Stimulated activated effector memory CD8-positive, alpha-beta T cell treated with anti-CD3 and anti-CD28 coated beads, Interleukin-12 subunit alpha, Interleukin-12 subunit beta, amount 100 ng/mL, for 72 hours (primary cell): ENCODE measurements around the gene FAM193B.
A peak's percentile ranks its signal among the peaks of the same experiment; 100 is the strongest.

Experiments used
- ATAC-seq: fragments of 150-1000 bp; cut with Tn5 transposase; 2 replicates; pipeline ENCODE4 v1.10.0; 2021
- DNase-seq, 2 donors: peaks; one replicate each; pipeline ENCODE4 v3.0.0; 2021 to 2022; ENCODE audit warnings: low spot score in 2 of 2
- H3K27ac Mint-ChIP-seq: one replicate; pipeline ENCODE4 v1.8.0; 2022; ENCODE audit warnings: mild to moderate bottlenecking, mixed read lengths
- H3K36me3 Mint-ChIP-seq: one replicate; pipeline ENCODE4 v1.8.0; 2022; ENCODE audit warnings: mild to moderate bottlenecking, mixed read lengths
- H3K4me1 Mint-ChIP-seq: one replicate; pipeline ENCODE4 v1.8.0; 2022; ENCODE audit warnings: mixed read lengths
- H3K4me3 Mint-ChIP-seq: one replicate; pipeline ENCODE4 v1.8.0; 2022; ENCODE audit warnings: mild to moderate bottlenecking, mixed read lengths
- H3K9me3 Mint-ChIP-seq: one replicate; pipeline ENCODE4 v1.8.0; 2022; ENCODE audit warnings: mixed read lengths

The FAM193B gene

DNA sequence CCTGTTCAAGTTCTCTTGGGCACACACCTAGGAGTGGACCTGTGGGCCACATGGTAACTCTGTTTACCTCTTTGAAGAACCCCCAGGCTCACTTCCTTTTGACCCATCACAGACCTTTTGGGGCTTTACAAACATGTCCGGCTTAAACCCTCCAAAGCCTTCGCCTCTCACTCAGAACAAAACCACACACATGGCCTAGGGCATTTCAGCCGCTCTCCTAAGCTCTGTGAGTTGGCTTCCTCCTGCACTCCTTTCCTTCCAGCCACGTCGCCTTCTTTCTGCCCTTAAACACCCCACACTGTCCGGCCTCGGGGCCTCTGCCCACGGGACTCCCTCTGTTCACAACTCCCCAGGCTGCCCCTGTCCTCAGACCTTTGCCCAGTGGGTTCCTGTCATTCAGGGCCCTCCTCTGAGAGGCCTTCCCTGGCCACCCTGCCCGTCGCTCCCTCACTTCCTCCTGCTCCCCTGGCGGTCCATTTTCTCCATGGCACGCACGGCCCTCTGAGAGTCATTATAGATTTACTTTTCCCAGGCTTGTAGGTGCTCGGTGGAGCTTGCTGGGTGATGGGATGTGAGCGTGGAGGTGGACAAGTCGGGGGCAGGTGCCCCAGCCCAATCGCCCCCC lies 46.7 kb downstream of the FAM193B start:
- Mint-ChIP-seq H3K4me1 (peaks cover 15% of the 10 kb centered on the region), H3K36me3 (peaks cover 37% of the 10 kb centered on the region), H3K27ac (peak overlapping the region; percentile 1), H3K9me3 (no peaks in the 10 kb centered on the region), H3K4me3 (no peak overlapping the region)
- DNase-seq = no peak
- ATAC-seq = no peak

DNA sequence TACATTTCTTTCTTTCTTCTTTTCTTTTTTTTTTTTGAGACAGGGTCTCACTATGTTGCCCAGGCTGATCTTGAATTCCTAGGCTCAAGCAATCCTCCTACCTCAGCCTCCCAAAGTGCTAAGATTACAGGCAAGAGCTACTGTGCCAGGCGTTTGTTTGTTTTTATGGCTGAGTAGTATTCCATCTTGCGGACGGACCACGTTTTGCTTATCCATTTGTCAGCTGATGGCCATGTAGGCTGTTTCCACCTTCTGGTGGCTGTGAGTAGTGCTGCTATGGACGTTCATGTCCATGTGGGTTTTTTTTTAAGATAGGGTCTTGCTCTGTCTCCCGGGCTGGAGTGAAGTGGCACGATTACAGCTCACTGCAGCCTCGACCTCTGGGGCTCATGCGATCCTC lies 47.2 kb downstream of the FAM193B start:
- Mint-ChIP-seq H3K27ac (peak overlapping the region; percentile 1), H3K9me3 (no peaks in the 10 kb centered on the region), H3K36me3 (peaks cover 33% of the 10 kb centered on the region), H3K4me1 (peaks cover 15% of the 10 kb centered on the region), H3K4me3 (no peak overlapping the region)
- no peak for DNase-seq
- no peak for ATAC-seq

GRCh38 chr5:177505075-177505474 lies 49.3 kb downstream of the FAM193B start:
- Mint-ChIP-seq H3K36me3 (peaks cover 16% of the 10 kb centered on the region), H3K9me3 (no peaks in the 10 kb centered on the region), H3K4me3 (no peak overlapping the region), H3K4me1 (peaks cover 4% of the 10 kb centered on the region), H3K27ac (no peak overlapping the region)
- no peak for DNase-seq
- ATAC-seq = no peak

- no peak overlapping the region for H3K27ac Mint-ChIP-seq
- peaks cover 14% of the 10 kb centered on the region for H3K36me3 Mint-ChIP-seq
- no peaks in the 10 kb centered on the region for H3K9me3 Mint-ChIP-seq
- no peak for ATAC-seq
- no peaks in the 10 kb centered on the region for H3K4me1 Mint-ChIP-seq
- no peak for DNase-seq
- H3K4me3 Mint-ChIP-seq = no peak overlapping the region
Observed at GRCh38 chr5:177504086-177505056, 50.0 kb downstream of the FAM193B start.

GRCh38 chr5:177503351-177504085 lies 50.8 kb downstream of the FAM193B start:
- no peak overlapping the region for H3K27ac Mint-ChIP-seq

GRCh38 chr5:177502886-177503285 lies 51.5 kb downstream of the FAM193B start:
- Mint-ChIP-seq H3K4me3 (no peak overlapping the region), H3K9me3 (no peaks in the 10 kb centered on the region), H3K27ac (peak overlapping the region; percentile 4), H3K4me1 (peaks cover 11% of the 10 kb centered on the region), H3K36me3 (peaks cover 14% of the 10 kb centered on the region)
- DNase-seq (no peak), ATAC-seq (no peak)

More at GRCh38 chr5:177503351-177504085, 50.8 kb downstream of the FAM193B start:
- ATAC-seq = no peak
- no peaks in the 10 kb centered on the region for H3K9me3 Mint-ChIP-seq
- H3K36me3 Mint-ChIP-seq = peaks cover 10% of the 10 kb centered on the region
- no peak for DNase-seq
- no peak overlapping the region for H3K4me3 Mint-ChIP-seq
- peaks cover 5% of the 10 kb centered on the region for H3K4me1 Mint-ChIP-seq

- peak overlapping the region; percentile 4 for H3K27ac Mint-ChIP-seq
- peaks cover 12% of the 10 kb centered on the region for H3K36me3 Mint-ChIP-seq
- no peaks in the 10 kb centered on the region for H3K9me3 Mint-ChIP-seq
- peaks cover 15% of the 10 kb centered on the region for H3K4me1 Mint-ChIP-seq
- H3K4me3 Mint-ChIP-seq = no peak overlapping the region
- DNase-seq = no peak
- ATAC-seq = no peak
Observed at GRCh38 chr5:177501874-177502678, 52.3 kb downstream of the FAM193B start.

GRCh38 chr5:177500685-177501522 lies 53.5 kb downstream of the FAM193B start:
- peaks cover 6% of the 10 kb centered on the region for H3K36me3 Mint-ChIP-seq
- H3K4me3 Mint-ChIP-seq = no peak overlapping the region
- no peak overlapping the region for H3K27ac Mint-ChIP-seq
- H3K9me3 Mint-ChIP-seq = no peaks in the 10 kb centered on the region
- DNase-seq (peak; percentile 85 to 92), ATAC-seq (peak; percentile 47)
- H3K4me1 Mint-ChIP-seq = peaks cover 21% of the 10 kb centered on the region

DNA sequence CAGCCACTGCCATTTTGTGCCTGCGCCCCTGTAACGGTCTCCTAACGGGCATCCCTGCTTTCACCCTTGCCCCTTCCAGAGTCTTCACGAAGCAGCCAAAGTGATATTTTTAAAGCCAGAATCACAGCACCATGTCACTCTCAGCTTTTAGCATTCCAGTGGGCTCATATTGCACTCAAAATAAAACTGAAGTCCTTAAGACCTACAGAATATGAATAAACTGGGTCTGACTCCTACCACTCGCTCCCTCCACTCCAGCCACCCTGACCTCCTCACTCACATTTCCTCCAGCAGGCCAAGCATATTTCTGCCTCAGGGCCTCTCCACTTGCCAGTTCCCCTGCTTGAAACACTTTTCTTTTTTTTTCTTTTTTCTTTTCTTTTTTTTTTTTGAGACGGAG lies 54.5 kb downstream of the FAM193B start:
- no peak for ATAC-seq

DNA sequence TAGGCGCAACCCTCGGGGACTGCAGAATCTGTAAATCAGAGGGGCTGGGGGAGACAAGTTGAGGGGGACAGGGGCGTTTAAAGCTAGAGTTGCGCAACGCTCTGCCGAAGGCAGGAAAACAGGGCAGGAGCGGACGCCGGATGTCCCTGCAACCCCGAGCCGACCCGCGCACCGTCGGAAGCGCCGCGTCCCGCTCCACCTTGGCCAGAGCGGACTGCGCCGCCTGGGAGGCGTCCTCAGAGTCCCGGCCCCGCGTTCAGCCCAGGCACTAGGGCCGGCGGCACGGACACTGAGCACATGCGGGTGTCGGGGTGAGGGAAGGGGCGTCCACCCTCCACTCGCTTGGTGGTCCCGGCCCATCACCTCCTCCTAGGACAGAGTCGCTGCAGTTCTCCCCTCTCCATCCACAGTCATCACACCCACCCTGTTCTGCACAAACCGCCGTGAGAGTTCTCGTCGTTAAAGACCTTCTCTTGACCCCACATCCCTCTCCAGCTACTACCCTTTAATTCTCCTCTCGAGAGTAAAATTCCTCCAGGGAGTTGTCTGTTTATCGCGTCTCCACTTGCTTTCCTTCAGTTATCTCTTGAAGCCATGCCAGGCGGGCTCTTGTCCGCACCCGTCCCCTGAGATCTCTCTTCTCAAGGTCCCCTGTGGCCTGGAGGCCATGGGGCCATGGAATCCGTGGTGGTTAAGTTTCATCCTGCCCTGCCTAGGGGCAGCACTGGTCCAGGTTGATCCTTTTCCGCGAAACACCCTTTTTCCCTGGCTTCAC lies 56.2 kb downstream of the FAM193B start:
- peak overlapping the region; percentile 78 for H3K4me3 Mint-ChIP-seq
- no peaks in the 10 kb centered on the region for H3K9me3 Mint-ChIP-seq
- peak overlapping the region; percentile 79 for H3K27ac Mint-ChIP-seq
- peaks cover 43% of the 10 kb centered on the region for H3K4me1 Mint-ChIP-seq
- H3K36me3 Mint-ChIP-seq = peaks cover 9% of the 10 kb centered on the region
- peak; percentile 16 for ATAC-seq
- DNase-seq = no peak

More for the DNA sequence above, 54.5 kb downstream of the FAM193B start:
- Mint-ChIP-seq H3K27ac (no peak overlapping the region), H3K36me3 (peaks cover 6% of the 10 kb centered on the region), H3K4me3 (peak overlapping the region; percentile 26), H3K4me1 (peaks cover 28% of the 10 kb centered on the region), H3K9me3 (no peaks in the 10 kb centered on the region)
- DNase-seq = no peak

- Mint-ChIP-seq H3K36me3 (peaks cover 16% of the 10 kb centered on the region), H3K4me1 (peaks cover 50% of the 10 kb centered on the region), H3K27ac (peak within 1 kb of the TSS; percentile 79), H3K9me3 (no peaks in the 10 kb centered on the region), H3K4me3 (peak within 1 kb of the TSS; percentile 78)
- ATAC-seq (peak; percentile 85), DNase-seq (peak; percentile 96 to 97)
Observed at GRCh38 chr5:177497292-177498012, 56.9 kb downstream of the FAM193B start, which contains the start of gene PDLIM7. TSS of gene PDLIM7 (minus strand) at chr5:177497604. CDS start at chr5:177496512, 1,092 bp downstream.

DNA sequence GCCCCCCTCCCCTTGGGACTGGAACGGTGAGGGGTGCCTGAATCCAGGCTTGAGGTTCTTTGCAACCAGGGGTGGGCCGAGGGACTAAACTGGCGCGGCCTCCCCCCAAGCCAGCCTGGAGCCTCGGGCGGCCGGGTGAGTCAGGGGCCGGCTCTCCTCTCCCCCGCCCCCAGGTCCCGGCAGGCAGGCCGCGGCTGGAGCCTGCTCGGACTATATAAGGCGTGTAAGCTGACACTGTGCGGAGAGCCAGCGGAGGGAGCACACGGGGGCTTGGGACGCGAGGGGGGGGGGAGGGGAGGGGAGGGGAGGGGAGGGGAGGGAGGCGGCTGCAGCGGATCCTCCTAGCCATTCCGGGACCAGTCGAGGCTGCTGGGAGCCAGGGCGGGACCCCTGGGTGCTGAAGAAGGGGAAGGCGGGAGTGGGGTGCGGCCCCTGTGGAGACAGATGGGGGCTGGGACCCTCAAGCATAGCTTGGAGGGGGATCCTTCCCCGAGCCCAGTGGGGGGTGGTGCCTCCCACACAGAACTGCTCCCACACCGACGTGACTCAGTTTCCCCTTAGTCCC lies 57.6 kb downstream of the FAM193B start:
- ATAC-seq (peak; percentile 4), DNase-seq (no peak)
- peaks cover 50% of the 10 kb centered on the region for H3K4me1 Mint-ChIP-seq
- no peaks in the 10 kb centered on the region for H3K9me3 Mint-ChIP-seq
- H3K4me3 Mint-ChIP-seq = peak overlapping the region; percentile 78
- peak overlapping the region; percentile 54 for H3K27ac Mint-ChIP-seq
- peaks cover 18% of the 10 kb centered on the region for H3K36me3 Mint-ChIP-seq
